Dermis lymphatic vessel endothelial cell (primary cell): ENCODE measurements around the gene B3GALT5. TPM values are rescaled to one million over a fixed set of nuclear protein-coding genes. Genes with fewer than 3 reads are reported as not detected.

Source experiments
- total RNA-seq: library from RNA; depleted of rRNA; stranded (reverse); fragments of >200 nt; gene quantifications from 2 replicates; pipeline ENCODE4 v1.2.1, GENCODE V29; 2014

The B3GALT5 gene
- not detected in 2 replicates for total RNA-seq

DNA sequence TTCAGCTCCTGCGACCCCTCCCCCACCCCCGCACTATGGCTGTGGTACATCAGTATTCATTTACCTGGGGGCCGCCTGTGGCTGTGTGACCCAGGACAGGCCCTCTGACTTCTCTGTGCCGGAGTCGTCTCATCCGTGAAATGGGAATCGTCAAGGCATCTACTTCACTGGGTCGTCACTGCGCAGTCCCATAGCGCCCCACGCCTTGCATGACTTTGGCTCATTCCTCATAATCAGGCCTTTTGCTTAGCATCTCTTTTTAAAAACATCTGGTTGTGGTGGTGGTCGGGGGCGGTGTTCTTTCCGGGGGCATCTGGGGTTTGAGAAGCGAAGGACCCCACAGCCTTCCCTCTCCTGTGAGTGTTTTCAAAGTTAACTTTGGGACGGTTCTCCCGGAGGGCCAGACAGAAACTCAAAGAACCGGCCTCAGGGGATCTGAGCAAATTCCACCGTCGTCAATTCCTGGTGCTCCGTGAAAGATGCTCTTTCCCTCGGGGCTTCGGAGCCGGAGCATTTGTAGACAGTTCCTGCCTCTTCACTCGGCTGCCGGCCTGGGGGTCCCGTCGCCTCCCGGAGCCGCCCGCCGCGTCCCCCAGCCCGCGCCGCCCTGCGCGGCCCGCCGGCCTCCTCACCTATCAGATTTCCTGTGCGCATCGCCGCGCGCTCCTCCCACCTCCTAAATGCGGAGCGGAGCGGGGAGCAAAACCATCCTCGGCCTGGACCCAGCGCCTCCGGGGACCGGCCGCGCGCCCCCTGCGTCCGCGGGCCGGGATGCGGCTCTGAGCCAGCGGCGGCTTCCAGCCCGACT is at the start of gene B3GALT5:
Gene B3GALT5 (plus strand): TSS at position 708 of the 808 bp plus-strand sequence. CDS start 47,620 bp downstream, outside the sequence.

Other genes starting within 250 kb of the B3GALT5 start
- 0.52 and 0.65 TPM in 2 replicates for gene LCA5L, start 167.2 kb upstream of the B3GALT5 start, total RNA-seq
- 0.33 and 1.0 TPM in 2 replicates for gene SH3BGR, start 161.0 kb upstream of the B3GALT5 start, total RNA-seq
- not detected in 2 replicates for gene IGSF5, start 132.2 kb downstream of the B3GALT5 start, total RNA-seq